HG02938 (cell line): ENCODE measurements around the gene CD86.
A peak's percentile ranks its signal among the peaks of the same experiment; 100 is the strongest.

Source experiments
- ATAC-seq: cut with Tn5 transposase; IDR thresholded peaks from one replicate; pipeline ENCODE4 v1.9.1; 2021; ENCODE audit warnings: mild to moderate bottlenecking, moderate library complexity; ENCODE audit not compliant: unreplicated experiment

The CD86 gene

GRCh38 chr3:122058294-122058693 is 3.1 kb downstream of the CD86 start:
- ATAC-seq, result no peak

- no peak for ATAC-seq
Observed at GRCh38 chr3:122060040-122060698, 5.0 kb downstream of the CD86 start.

GRCh38 chr3:122063908-122064307 is 8.7 kb downstream of the CD86 start:
- ATAC-seq, result no peak

GRCh38 chr3:122064326-122064725 is 9.2 kb downstream of the CD86 start:
- ATAC-seq, result no peak

GRCh38 chr3:122066331-122067213 is 11.4 kb downstream of the CD86 start:
- no peak for ATAC-seq

GRCh38 chr3:122067214-122067550 is 12.0 kb downstream of the CD86 start:
- no peak for ATAC-seq

GRCh38 chr3:122067588-122068240 is 12.6 kb downstream of the CD86 start:
- no peak for ATAC-seq

- ATAC-seq, result peak; percentile 68
Observed at GRCh38 chr3:122074621-122075265, 19.6 kb downstream of the CD86 start.

GRCh38 chr3:122076491-122077292 is 21.5 kb downstream of the CD86 start:
- ATAC-seq, result no peak

GRCh38 chr3:122077293-122078234 is 22.4 kb downstream of the CD86 start:
- no peak for ATAC-seq

- no peak for ATAC-seq
Observed at GRCh38 chr3:122078235-122078935, 23.2 kb downstream of the CD86 start.

- ATAC-seq, result no peak
Observed at GRCh38 chr3:122079524-122080206, 24.5 kb downstream of the CD86 start.

GRCh38 chr3:122080207-122080587 is 25.0 kb downstream of the CD86 start:
- no peak for ATAC-seq

GRCh38 chr3:122081543-122082247 is 26.5 kb downstream of the CD86 start:
- ATAC-seq, result peak; percentile 48

GRCh38 chr3:122082357-122082756 is 27.2 kb downstream of the CD86 start:
- no peak for ATAC-seq

- no peak for ATAC-seq
Observed at GRCh38 chr3:122084799-122085198, 29.6 kb downstream of the CD86 start.

- no peak for ATAC-seq
Observed at GRCh38 chr3:122085673-122086072, 30.5 kb downstream of the CD86 start.

GRCh38 chr3:122088531-122088930 is 33.4 kb downstream of the CD86 start:
- no peak for ATAC-seq
